ENCODE measurements around the gene ADCY5.

ADCY5 gene

DNA sequence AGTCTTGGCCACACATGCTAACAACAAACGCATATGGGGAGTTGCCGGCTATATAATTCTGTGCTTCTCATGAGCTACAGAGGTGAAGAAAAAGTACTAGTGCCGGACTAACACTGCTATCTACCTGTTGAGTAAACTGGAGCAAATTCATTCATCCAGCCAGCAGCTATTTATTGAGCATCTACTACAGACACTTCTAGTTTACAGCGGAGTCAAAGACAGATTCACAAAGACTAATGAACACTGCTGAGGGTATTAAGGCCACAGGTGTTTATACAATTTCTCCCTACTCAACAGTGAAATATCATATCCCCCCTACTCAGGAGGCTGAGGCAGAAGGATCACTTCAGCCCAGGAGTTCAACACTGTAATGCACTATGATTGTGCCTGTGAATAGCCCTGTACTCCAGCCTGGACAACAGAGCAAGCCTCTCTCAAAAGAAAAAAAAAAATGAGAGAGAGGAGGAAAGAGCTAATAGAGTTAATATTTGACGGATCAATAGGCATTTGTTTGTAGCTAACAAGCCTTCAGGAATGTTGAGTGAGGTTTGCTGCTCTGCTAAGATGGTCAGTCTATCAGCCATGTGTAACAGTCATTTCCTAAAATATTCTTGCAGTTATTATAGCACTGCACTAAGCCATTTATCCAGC lies 17.8 kb downstream of the ADCY5 start:
- Mint-ChIP-seq H3K9me3 (no peaks in the 10 kb centered on the region), H3K27ac (no peak overlapping the region), H3K4me3 (no peak overlapping the region), H3K36me3 (ENCODE audit: low read depth) (no peaks in the 10 kb centered on the region), H3K4me1 (ENCODE audit: low read depth) (no peaks in the 10 kb centered on the region), H3K27me3 (peaks cover 14% of the 10 kb centered on the region)
- intact Hi-C loops (cut with micrococcal nuclease): no loop called here

DNA sequence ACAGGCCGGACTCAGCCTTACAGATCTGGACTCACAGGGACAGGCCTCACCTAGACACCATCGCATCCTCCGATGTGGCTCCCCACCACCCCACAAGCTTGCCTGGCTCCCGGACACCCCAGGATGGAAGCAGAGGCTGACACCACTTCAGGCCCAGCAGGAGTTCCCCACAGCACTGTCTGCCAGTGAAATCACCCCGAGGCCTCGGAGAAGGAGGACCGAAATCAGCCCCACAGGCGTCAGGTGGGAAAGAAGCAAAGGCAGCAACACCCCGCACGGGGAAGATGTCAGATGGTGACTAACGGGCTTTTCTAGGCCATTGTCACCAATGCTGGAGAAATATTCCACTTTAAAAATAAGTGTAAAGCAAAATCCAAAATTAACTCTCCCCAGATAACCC lies 18.6 kb downstream of the ADCY5 start:
- H3K9me3 Mint-ChIP-seq: no peaks in the 10 kb centered on the region
- no peak overlapping the region for H3K27ac Mint-ChIP-seq
- H3K27me3 Mint-ChIP-seq: peaks cover 14% of the 10 kb centered on the region
- no peaks in the 10 kb centered on the region for H3K4me1 Mint-ChIP-seq (ENCODE audit: low read depth)
- no peaks in the 10 kb centered on the region for H3K36me3 Mint-ChIP-seq (ENCODE audit: low read depth)
- intact Hi-C loops (cut with micrococcal nuclease): no loop called here
- H3K4me3 Mint-ChIP-seq: no peak overlapping the region

DNA sequence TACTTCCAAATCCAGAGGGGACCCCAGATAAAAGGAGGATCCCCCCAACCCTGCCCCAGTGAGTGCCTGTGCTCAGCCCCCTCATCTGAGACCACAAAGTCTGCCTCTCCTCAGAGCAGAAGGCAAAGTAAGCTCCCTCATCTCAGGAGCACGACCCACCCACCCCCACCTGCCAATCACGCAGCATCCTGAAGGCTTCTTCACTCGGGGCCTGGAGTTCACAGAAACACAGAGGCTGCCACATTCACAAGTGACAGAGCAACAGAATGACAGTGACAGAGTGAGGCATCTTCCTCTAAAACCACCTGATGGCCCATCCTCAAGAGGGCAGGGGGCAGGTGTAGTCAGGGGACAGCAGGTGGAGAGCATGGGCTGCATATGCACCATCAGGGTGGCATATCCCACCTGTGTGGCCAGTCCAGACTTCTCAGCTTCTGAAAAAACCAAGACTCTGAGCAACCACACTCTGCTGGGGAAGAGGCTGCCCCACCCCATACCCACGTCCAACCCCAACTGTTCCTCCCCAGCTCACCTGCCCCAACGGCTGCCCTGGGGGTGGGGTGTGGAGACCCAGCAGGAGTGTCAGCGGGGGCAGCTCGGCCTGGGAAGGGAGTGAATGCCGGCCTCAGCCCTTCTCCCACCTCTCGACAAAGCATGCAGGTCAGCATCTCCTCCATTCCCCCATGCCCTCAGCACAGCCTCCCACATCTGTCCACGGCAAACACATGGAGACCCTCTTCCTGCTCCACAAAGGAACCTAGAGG lies 19.3 kb downstream of the ADCY5 start:
- intact Hi-C loops (cut with micrococcal nuclease): no loop called here
- no peak overlapping the region for H3K4me3 Mint-ChIP-seq
- H3K27me3 Mint-ChIP-seq: peaks cover 14% of the 10 kb centered on the region
- H3K36me3 Mint-ChIP-seq (ENCODE audit: low read depth): no peaks in the 10 kb centered on the region
- no peaks in the 10 kb centered on the region for H3K9me3 Mint-ChIP-seq
- H3K27ac Mint-ChIP-seq: no peak overlapping the region
- H3K4me1 Mint-ChIP-seq (ENCODE audit: low read depth): no peaks in the 10 kb centered on the region

DNA sequence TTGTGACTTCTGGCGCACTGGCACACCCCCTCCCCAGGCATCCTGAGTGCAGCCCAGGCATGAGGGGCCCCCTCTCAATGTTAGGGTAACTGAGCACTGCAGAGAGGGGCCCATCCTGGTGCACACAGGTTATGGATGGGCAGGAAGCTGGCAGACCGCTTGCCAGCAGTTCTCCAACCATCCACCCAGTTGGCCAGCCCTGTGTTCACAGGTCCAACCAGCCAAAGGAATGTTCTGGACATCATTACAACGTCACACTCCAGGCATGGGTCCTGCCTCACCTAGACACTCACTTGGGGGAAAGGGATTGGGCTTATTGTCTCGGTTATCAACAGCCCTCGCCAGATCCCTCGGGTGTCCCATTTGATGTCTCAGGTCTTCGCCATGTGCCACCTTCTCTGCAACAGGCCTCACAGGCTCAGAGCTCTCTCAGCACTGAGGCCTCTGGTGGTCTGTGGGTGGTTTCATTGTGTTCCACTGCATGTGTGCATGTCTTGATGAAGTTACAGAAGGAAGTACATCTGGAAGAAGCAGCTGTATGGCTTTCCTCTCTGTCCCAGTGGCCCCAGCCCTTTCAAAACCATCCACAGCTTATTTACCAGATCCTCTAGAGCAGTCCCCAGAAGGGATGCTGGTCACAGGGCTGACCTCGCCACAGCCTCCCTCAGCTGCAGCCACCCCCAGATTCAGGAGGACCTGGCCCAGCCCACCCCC lies 23.7 kb downstream of the ADCY5 start:
- Mint-ChIP-seq H3K4me1 (ENCODE audit: low read depth) (peaks cover 6% of the 10 kb centered on the region), H3K27ac (no peak overlapping the region), H3K27me3 (peaks cover 8% of the 10 kb centered on the region), H3K4me3 (no peak overlapping the region), H3K9me3 (no peaks in the 10 kb centered on the region), H3K36me3 (ENCODE audit: low read depth) (no peaks in the 10 kb centered on the region)
- intact Hi-C loops (cut with micrococcal nuclease): no loop called here

DNA sequence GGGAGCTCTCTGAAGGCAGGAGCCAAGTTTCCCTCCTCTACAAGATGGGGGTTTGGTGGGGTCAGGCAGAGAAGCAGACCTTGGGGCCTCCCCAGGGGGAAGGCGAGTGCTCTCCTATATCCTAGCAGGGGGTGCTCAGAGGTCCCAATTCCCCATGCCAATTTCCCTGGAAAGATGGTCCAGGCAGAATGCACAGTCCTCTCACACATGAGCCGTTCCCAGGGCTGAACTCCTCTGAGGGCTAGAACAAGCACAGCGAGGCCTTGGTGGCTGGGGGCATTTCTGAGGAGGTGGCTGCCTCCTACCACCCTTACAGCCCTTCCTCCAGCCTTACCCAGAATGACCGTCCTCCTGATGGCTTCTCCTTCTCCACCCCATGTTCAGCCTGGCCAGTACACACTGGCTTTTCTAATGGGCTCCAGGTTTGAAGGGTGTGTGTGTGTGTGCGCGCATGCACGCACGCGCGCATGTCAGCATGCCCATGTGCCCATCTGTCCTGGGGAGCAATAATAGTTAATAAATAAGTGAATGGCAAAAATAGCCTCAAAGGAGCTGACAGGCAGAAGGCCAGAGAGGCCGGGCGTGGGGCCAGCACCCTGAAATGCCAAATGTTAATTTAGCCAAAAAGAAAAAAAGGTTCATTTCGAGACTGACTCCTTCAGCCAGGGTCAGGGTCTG lies 24.4 kb downstream of the ADCY5 start:
- H3K4me1 Mint-ChIP-seq (ENCODE audit: low read depth): peaks cover 6% of the 10 kb centered on the region
- no peaks in the 10 kb centered on the region for H3K9me3 Mint-ChIP-seq
- no peaks in the 10 kb centered on the region for H3K36me3 Mint-ChIP-seq (ENCODE audit: low read depth)
- intact Hi-C loops (cut with micrococcal nuclease): no loop called here
- H3K27ac Mint-ChIP-seq: no peak overlapping the region
- no peak overlapping the region for H3K4me3 Mint-ChIP-seq
- H3K27me3 Mint-ChIP-seq: peaks cover 8% of the 10 kb centered on the region

DNA sequence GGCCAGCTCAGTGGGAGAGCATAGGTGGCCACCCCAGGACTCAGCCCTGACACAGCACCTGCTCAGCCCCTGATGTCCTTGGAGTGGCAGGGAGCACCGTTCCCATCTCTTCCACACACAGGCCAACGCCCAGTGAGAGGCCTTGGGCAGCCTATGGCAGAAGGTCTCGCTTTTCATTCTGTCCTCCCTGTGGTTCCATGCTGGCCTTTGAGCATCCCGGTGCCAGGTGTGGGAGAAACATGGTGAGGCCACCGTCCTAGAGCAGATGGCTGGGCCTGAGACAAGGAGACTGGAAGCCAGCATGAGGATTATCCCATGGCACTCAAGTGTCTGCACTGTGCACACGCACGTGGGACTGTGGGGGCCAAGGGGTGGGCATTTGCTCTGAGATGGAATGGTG lies 25.1 kb downstream of the ADCY5 start:
- H3K27me3 Mint-ChIP-seq: peaks cover 8% of the 10 kb centered on the region
- no peak overlapping the region for H3K4me3 Mint-ChIP-seq
- H3K4me1 Mint-ChIP-seq (ENCODE audit: low read depth): peaks cover 6% of the 10 kb centered on the region
- intact Hi-C loops (cut with micrococcal nuclease): no loop called here
- no peaks in the 10 kb centered on the region for H3K36me3 Mint-ChIP-seq (ENCODE audit: low read depth)
- H3K27ac Mint-ChIP-seq: no peak overlapping the region
- H3K9me3 Mint-ChIP-seq: no peaks in the 10 kb centered on the region

DNA sequence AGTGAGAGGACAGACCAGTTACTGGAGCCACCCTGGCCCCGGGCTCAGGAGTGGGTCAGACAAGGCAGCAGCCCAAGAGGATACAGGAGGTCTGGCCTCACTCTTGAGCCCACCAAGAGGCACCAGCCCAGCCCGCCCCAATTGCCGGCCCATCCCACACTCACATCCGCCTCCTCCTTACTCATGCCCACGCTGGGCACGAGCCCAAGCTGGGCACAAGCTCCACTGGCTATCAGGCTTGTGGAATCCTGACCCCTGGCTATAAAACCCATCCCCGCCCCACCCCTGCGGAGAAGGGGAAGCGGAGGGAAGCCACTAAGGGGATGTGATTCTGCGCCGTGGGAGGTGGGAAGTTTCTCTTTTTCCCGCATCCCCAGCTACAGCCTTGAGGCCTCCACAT lies 25.9 kb downstream of the ADCY5 start:
- Mint-ChIP-seq H3K27ac (no peak overlapping the region), H3K36me3 (ENCODE audit: low read depth) (no peaks in the 10 kb centered on the region), H3K27me3 (peaks cover 6% of the 10 kb centered on the region), H3K4me1 (ENCODE audit: low read depth) (peaks cover 6% of the 10 kb centered on the region), H3K4me3 (no peak overlapping the region), H3K9me3 (no peaks in the 10 kb centered on the region)
- intact Hi-C loops (cut with micrococcal nuclease): no loop called here

DNA sequence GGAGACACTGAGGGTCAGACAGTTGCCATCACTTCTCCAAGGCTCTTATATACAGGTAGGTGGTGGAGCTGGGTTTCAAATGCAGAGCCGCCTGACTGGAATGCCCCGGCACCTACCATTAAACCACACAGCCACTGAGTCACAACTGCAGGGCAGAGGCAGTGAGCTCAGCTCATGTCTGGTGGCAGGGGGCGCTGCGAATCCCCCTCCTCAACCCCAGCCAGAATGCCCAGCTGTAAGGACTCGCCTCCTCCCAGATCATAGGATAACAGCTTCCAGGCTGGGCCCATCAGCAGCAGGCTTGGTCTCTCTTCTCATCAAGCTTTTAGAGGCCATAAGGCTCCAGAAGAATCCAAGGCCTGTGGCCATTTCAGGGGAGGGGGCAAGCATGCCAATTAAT lies 26.4 kb downstream of the ADCY5 start:
- Mint-ChIP-seq H3K4me3 (no peak overlapping the region), H3K27ac (no peak overlapping the region), H3K36me3 (ENCODE audit: low read depth) (no peaks in the 10 kb centered on the region), H3K4me1 (ENCODE audit: low read depth) (peaks cover 6% of the 10 kb centered on the region), H3K27me3 (peaks cover 6% of the 10 kb centered on the region), H3K9me3 (no peaks in the 10 kb centered on the region)
- intact Hi-C loops (cut with micrococcal nuclease): no loop called here

DNA sequence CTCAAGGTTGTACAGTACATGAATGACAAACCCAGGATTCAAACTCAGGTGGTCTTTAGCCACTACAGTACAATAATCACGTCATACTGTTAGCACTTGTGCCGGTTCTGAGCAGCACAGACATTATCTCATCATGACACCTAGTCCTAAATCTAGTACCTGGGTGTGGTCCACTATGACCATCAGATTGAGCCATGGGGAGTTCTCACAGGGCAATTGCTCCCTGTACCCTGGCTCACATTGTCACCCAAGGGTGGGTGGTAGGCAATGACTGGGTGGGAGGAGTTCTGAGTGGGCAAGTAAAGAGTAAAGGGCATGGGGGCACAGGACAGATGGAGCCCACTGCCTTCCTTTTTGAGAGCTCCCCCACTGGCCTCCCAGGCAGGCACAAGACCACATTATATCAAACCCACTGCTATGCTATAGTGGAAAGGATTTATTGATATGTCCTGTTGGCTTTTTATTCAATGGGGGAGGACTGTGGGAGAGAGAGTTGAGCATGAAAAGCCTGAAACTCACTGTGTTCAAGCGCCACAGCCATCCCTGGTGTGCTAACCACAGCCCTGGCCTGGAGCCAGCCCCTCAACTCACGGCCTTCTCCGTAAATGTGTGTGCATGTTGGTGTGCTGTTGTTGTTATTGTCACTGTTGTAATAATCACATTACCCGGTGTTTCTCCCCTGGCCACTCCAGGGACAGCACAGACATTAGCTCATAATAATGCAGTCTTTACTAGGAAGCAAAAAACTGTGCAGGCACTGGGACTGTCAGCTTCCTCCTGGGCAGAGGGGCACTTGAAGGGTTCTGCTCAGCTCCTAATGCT lies 27.3 kb downstream of the ADCY5 start:
- intact Hi-C loops (cut with micrococcal nuclease): no loop called here
- H3K27me3 Mint-ChIP-seq: peaks cover 2% of the 10 kb centered on the region
- no peak overlapping the region for H3K4me3 Mint-ChIP-seq
- no peaks in the 10 kb centered on the region for H3K9me3 Mint-ChIP-seq
- H3K4me1 Mint-ChIP-seq (ENCODE audit: low read depth): peaks cover 6% of the 10 kb centered on the region
- H3K36me3 Mint-ChIP-seq (ENCODE audit: low read depth): no peaks in the 10 kb centered on the region
- H3K27ac Mint-ChIP-seq: no peak overlapping the region

DNA sequence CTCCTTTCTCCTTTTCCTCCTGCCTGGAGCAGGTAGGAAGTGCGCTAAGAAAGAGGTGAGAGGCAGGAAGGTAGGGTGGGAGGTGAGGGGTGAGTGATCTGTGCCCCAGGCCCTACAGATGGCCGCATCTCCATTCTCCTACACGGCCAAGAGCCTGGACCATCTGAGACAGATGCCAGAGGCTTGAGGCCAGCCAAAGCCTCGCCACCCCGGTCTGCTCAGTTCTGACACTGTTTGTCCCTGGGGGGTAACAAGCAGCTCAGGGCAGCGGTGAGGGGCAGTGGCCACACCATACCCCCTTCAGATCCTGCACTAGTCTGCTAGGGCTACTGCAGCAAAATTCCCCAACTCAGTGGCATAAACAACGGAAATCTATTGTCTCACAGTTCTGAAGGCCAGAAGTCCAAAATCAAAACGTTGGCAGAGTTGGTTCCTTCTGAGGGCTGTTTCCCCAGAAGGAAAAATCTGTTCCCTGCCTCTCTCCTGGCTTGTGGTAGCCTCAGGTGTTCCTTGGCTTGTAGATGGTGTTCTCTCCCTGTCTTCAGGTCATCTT lies 28.4 kb downstream of the ADCY5 start:
- peaks cover 6% of the 10 kb centered on the region for H3K4me1 Mint-ChIP-seq (ENCODE audit: low read depth)
- H3K9me3 Mint-ChIP-seq: no peaks in the 10 kb centered on the region
- H3K4me3 Mint-ChIP-seq: no peak overlapping the region
- H3K36me3 Mint-ChIP-seq (ENCODE audit: low read depth): no peaks in the 10 kb centered on the region
- intact Hi-C loops (cut with micrococcal nuclease): no loop called here
- H3K27me3 Mint-ChIP-seq: peaks cover 2% of the 10 kb centered on the region
- no peak overlapping the region for H3K27ac Mint-ChIP-seq

DNA sequence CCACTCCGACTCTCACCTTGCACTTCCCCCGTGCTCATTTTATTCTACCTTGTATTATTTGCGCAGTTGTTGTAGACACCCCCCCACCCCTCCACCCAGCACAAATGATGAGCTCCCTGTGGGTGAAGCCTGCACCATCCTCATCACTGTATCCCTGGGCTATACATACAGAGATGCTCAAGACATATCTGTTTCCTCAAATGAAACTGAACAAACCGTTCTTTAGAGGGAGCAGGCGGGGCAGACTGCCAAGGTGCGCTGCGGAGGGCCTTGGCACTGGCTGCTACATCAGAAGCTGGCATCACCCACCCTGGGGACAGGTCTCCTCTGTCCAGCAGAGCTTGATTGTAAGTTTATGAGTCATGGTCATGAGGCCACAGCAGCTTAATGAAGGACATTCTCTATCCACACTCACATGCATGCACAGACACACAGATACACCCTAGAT lies 29.0 kb downstream of the ADCY5 start:
- Mint-ChIP-seq H3K27me3 (peaks cover 2% of the 10 kb centered on the region), H3K4me1 (ENCODE audit: low read depth) (peaks cover 6% of the 10 kb centered on the region), H3K9me3 (no peaks in the 10 kb centered on the region), H3K4me3 (no peak overlapping the region), H3K27ac (no peak overlapping the region), H3K36me3 (ENCODE audit: low read depth) (no peaks in the 10 kb centered on the region)
- intact Hi-C loops (cut with micrococcal nuclease): no loop called here

DNA sequence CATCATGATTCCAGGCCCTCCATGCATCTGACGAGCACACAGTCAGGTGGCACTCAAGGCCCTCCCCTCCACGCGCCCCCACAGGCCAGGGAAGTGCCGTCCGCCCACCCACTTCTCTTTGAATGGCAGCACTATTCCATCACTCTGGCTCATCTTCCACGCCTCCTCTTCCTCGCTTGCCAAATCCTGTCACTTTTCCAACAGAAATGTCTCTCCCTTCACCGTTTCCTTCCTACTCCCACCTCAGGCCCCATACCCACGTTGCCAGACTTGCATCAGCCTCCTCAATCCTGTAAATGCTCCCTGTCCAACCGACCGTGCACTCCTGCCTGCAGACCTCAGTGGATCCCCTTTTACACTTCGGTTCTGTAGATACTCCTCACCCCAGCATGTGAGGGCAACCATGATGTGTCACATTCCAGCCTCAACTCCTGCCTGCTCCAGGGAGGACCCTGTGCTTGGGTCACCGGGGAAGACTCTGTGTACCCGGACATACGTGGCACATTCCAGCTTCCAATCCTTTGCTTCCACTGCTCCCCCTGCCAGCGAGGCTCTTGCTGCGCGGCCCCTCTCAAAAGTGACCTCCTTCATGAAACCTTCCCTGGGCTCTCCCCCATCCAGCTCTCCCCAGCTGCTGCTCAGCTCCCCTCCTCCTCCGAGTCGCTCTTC lies 29.6 kb downstream of the ADCY5 start:
- H3K27me3 Mint-ChIP-seq: peaks cover 2% of the 10 kb centered on the region
- no peak overlapping the region for H3K4me3 Mint-ChIP-seq
- intact Hi-C loops (cut with micrococcal nuclease): no loop called here
- no peaks in the 10 kb centered on the region for H3K36me3 Mint-ChIP-seq (ENCODE audit: low read depth)
- H3K9me3 Mint-ChIP-seq: no peaks in the 10 kb centered on the region
- no peak overlapping the region for H3K27ac Mint-ChIP-seq
- peaks cover 6% of the 10 kb centered on the region for H3K4me1 Mint-ChIP-seq (ENCODE audit: low read depth)

DNA sequence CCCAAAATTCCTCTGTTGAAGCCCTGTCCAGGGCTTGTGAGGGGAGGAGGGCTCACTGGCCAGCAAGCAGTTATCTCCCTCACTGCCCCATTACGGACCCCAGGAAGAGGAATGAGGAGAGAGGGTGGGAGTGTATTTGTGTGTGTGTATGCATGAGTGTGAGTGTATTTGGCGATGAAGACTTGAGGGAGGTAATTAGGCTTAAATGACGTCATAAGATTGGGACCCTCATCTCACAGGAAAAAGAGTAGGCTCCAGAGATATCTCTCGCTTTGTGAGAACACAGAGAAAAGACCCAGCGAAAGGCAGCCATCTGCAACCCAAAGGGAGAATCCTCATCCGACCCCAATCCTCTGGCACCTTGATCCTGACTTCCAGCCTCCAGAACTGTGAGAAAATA lies 32.2 kb downstream of the ADCY5 start:
- Mint-ChIP-seq H3K27ac (no peak overlapping the region), H3K36me3 (ENCODE audit: low read depth) (no peaks in the 10 kb centered on the region), H3K4me1 (ENCODE audit: low read depth) (no peaks in the 10 kb centered on the region), H3K27me3 (no peaks in the 10 kb centered on the region), H3K4me3 (no peak overlapping the region), H3K9me3 (no peaks in the 10 kb centered on the region)
- intact Hi-C loops (cut with micrococcal nuclease): no loop called here
